ENCODE measurements around the gene BECN2.

BECN2 gene, protein sequence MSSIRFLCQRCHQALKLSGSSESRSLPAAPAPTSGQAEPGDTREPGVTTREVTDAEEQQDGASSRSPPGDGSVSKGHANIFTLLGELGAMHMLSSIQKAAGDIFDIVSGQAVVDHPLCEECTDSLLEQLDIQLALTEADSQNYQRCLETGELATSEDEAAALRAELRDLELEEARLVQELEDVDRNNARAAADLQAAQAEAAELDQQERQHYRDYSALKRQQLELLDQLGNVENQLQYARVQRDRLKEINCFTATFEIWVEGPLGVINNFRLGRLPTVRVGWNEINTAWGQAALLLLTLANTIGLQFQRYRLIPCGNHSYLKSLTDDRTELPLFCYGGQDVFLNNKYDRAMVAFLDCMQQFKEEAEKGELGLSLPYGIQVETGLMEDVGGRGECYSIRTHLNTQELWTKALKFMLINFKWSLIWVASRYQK

DNA sequence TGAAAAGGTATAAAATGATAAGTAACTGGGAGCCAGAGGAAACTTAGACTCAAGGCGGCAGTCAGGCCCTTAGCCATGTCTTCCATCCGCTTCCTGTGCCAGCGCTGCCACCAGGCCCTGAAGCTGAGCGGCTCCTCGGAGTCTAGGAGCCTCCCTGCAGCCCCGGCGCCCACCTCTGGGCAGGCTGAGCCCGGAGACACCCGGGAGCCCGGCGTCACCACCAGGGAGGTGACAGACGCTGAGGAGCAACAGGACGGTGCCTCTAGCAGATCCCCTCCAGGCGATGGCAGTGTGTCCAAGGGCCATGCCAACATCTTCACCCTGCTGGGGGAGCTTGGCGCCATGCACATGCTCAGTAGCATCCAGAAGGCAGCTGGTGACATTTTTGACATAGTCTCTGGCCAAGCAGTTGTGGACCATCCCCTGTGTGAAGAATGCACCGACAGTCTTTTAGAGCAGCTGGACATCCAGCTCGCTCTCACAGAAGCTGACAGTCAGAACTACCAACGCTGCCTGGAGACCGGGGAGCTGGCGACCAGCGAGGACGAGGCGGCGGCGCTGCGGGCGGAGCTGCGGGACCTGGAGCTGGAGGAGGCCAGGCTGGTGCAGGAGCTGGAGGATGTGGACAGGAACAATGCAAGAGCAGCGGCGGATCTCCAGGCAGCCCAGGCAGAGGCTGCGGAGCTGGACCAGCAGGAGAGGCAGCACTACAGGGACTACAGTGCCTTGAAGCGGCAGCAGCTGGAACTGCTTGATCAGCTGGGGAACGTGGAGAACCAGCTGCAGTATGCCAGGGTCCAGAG, at the start of gene BECN2:
BECN2 (plus strand) TSS at position 76 of the 803 bp plus-strand sequence; CDS start at position 76, 0 bp downstream.
- TF ChIP-seq, protein P1, sequence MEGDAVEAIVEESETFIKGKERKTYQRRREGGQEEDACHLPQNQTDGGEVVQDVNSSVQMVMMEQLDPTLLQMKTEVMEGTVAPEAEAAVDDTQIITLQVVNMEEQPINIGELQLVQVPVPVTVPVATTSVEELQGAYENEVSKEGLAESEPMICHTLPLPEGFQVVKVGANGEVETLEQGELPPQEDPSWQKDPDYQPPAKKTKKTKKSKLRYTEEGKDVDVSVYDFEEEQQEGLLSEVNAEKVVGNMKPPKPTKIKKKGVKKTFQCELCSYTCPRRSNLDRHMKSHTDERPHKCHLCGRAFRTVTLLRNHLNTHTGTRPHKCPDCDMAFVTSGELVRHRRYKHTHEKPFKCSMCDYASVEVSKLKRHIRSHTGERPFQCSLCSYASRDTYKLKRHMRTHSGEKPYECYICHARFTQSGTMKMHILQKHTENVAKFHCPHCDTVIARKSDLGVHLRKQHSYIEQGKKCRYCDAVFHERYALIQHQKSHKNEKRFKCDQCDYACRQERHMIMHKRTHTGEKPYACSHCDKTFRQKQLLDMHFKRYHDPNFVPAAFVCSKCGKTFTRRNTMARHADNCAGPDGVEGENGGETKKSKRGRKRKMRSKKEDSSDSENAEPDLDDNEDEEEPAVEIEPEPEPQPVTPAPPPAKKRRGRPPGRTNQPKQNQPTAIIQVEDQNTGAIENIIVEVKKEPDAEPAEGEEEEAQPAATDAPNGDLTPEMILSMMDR (IDR thresholded peaks at IDR 0.05), result no peak

DNA sequence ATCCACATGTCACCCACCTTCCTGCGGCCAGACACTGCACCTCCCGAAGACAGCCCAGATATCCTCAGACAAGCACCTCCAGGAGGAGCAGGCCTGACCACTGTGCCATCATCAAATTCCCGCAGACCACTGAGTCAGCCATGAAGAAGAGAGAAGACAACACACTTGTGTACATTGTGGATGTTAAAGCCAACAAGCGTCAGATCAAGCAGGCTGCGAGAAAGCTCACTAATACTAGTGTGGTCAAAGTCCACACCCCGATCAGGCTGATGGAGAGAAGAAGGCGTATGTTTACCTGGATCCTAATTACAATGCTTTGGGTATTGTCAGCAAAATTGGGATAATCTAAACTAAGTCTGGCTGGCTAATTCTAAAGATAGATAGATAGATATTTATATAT, 41.4 kb upstream of the BECN2 start:
- TF ChIP-seq, protein P1 (IDR thresholded peaks at IDR 0.05), result no peak

DNA sequence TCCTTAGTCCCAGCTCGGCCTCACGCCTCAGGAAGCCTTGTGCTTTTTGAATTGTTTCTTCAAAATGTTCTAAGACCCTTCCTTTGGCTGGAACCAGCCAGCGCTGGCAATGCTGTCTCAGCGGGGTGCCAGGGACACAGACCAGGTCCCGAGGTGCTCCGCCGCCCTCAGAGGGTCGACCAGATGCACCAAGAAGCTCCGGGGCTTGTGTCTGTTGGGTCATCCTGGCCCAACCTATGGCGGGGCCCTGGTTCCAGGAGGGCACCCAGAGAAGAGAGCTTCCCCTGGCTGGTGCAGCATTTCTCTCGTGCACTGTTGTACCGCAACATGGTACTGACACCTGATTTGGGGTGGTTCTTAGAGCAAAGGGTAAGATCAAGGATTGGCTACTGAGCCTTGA, 40.1 kb upstream of the BECN2 start:
- TF ChIP-seq, protein P1 (IDR thresholded peaks at IDR 0.05), result no peak

DNA sequence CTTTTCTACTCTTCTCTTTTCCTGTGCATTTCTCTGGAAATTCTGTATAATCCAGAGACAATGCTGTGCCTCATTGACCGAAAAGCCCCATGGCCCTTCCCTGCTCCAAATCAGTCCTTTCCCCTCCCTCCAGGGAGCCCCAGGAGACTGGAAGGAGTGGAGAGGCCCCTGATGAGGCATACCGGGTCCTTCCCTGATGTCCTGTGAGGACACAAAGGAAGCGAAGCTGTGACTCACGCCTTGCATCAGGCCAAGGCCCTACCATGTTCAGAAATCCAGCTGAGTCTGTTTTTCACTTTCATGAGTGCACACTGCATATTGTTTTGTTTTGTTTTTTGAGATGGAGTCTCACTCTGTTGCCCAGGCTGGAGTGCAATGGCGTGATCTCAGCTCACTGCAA, 38.7 kb upstream of the BECN2 start:
- TF ChIP-seq, protein P1 (IDR thresholded peaks at IDR 0.05), result no peak

DNA sequence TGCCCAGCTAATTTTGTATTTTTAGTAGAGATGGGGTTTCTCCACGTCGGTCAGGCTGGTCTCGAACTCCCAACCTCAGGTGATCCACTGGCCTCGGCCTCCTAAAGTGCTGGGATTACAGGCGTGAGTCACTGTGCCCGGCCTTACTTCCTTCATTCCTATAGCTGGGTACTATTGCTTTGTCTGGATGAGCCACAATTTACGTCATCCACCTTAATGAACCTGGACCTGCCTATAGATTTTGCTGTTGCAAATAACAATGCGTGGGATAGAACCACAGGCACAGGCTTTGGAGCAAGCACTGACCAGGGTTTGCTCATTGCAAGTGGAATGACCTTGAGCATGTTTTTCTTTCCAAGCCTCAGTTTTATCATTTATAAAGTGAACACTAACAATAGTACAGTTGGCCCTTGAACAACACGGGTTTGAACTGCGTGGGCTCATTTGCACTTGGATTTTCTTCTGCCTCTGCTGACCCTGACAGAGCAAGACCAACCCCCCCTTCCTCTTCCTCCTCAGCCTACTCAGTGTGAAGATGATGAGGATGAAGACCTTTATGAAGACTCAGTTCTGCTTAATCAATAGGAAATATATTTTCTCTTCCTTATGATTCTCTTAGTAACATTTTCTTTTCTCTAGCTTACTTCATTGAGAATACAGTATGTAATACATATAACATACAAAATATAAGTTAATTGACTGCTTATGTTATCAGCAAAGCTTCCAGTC, 33.3 kb upstream of the BECN2 start:
- TF ChIP-seq, protein P1 (IDR thresholded peaks at IDR 0.05), result no peak

DNA sequence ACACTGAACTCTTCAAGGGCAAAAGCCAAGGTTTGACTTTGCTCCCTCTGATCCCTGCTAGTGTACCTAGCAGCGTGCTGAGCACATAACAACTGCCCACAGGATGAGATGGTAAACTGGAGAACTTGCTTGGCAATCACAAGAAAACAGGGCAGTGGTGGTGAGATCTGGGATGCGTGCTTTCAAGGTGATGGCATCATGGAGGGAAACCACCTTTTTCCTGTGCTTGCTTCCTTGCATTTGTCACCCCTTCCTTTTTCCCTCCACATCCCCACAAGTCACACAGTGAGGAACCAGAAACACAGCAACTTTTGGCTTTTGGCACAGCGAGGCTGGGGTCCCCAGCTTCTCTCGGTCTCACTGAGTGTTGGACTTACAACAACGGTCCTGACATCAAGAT, 31.4 kb upstream of the BECN2 start:
- TF ChIP-seq, protein P1 (IDR thresholded peaks at IDR 0.05), result no peak

DNA sequence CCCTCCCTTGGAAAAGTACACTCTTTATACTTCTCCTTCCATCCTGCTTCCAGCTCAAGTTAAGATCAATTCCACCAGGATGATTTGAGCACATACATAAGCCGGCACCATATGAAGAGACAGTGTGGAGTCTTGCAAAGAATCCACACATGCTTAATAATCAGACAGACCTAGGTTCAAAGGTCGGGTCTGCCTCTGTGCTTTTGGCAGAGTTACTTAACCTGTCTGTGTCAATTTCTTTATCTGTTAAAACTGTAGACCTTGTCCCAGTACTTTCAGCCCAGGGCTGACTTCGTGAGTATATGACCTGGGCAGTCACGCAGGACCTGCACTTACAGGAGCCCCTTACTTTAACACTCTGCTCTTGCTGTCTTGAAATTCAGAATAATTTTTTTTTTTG, 30.2 kb upstream of the BECN2 start:
- TF ChIP-seq, protein P1 (IDR thresholded peaks at IDR 0.05), result no peak

All from LNCAP (cell line).